Measurements from ENCODE around the gene INO80E. TPM values are rescaled to one million over a fixed set of nuclear protein-coding genes. Genes with fewer than 3 reads are reported as not detected.

Gene INO80E
- total and polyA plus RNA-seq, 2 of the 8 experiments (the other 6 are each of a cell fraction or from before 2014, with no cell fraction given) = 43.0 to 91.2 TPM

DNA sequence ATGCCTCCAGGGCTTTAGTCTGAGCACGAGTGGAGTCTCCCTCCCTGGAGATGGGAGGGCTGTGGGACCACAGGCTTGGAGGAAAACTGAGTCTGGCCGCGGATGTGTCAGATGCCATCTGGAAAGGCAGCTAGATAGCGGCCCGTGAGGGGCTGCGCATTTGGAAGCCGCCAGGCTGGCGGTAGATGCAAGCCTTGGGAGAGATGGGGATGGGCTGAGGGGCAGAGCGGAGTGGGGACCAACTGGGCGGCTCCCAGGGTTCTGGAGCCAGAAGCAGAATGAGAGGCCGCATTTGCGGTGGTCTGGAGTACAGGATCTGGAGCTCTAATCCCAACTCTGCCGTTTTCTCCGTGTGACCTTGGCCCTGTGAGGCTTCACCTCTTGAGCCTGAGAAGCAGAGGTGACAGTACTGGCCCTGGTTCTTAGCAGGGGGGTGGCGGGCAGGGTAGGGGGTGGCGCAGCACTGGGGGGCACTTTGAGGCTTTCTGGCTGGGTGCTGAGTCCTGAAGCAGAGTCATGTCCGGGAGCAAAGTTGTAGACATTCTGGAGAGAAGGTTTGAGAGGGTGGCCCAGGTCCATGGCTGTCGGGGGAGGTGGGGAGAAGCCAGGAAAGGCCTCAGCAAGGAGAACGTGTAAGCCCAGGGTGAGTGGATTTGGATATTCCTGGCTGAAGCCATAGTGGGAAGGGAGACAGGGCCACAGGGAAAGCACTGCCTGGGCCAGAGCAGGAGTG, 6.7 kb downstream of the INO80E start:
- H3K27ac ChIP-seq (ENCODE audit: low read depth, low read length) = no peak overlapping the region
- CTCF ChIA-PET (ENCODE audit: partially characterized antibody) = interaction anchor here (0.6 to 3.5 kb wide), 10 partner anchors 9 to 144 kb away, joined by 3 to 18 read pairs (median 4); partner anchors contain the start of gene TLCD3B
- H2BK12ac ChIP-seq (ENCODE audit: low read depth, low read length) = no peak overlapping the region
- no peaks in the 10 kb centered on the region for H3K23me2 ChIP-seq (ENCODE audit: low read depth, low read length)
- no peak overlapping the region for H2BK15ac ChIP-seq (ENCODE audit: low read length)
- no peak overlapping the region for H4K91ac ChIP-seq (replicated peaks; ENCODE audit: insufficient read length, low read length)
- H3K4me1 ChIP-seq (replicated peaks in 1 of 4; ENCODE audit: control insufficient read depth in 3 of 4, insufficient read depth in 4 of 4, low read length in 3 of 4) = peaks cover 0 to 10% (median 3%) of the 10 kb centered on the region in 4 experiments; a peak in 5 of 7 replicates
- peaks cover 2 to 10% of the 10 kb centered on the region in 2 experiments for H4K20me1 ChIP-seq (replicated peaks in 1 of 2; ENCODE audit: control insufficient read depth in 1 of 2, insufficient read depth in 2 of 2, low read length in 2 of 2)
- no peaks in the 10 kb centered on the region for H3K79me2 ChIP-seq (ENCODE audit: control insufficient read depth in 1 of 2, insufficient read depth in 2 of 2, low read length in 2 of 2)
- H2BK5ac ChIP-seq (ENCODE audit: low read depth, low read length) = no peak overlapping the region
- H3K4me3 ChIP-seq (ENCODE audit: extremely low read depth in 1 of 4, insufficient read depth in 2 of 4, low read depth in 3 of 4, low read length in 4 of 4) = no peak overlapping the region
- POLR2A ChIA-PET (ENCODE audit: partially characterized antibody) = interaction anchor here (0.9 to 3.2 kb wide), 7 partner anchors 10 to 64 kb away, joined by 3 to 10 read pairs (median 3); partner anchors contain the start of gene C16orf92
- H2AFZ ChIP-seq (ENCODE audit: low read length) = no peak overlapping the region
- no peaks in the 10 kb centered on the region for H3K9me3 ChIP-seq (ENCODE audit: insufficient read depth in 2 of 2, low read depth in 1 of 2, low read length in 1 of 2)
- H3K23ac ChIP-seq (ENCODE audit: insufficient read length) = no peak overlapping the region
- H2BK20ac ChIP-seq (ENCODE audit: low read length) = no peak overlapping the region
- WGBS, 2 experiments (ENCODE audit: extremely low coverage in 1 of 2, insufficient coverage in 1 of 2, insufficient read length in 1 of 2, insufficient replicate concordance in 2 of 2, low coverage in 1 of 2, low lambda C conversion rate in 2 of 2, missing lambda C conversion rate in 1 of 2) = 86% methylated on average over 17 of the region's 19 CpGs; no CpG with 5 or more reads in 1 of the 2 experiments
- H2BK120ac ChIP-seq (replicated peaks; ENCODE audit: low read depth, low read length) = no peak overlapping the region
- DNase-seq (ENCODE audit: low read depth in 1 of 2, low spot score in 2 of 2) (no peak), FAIRE-seq (no peak)
- H3K14ac ChIP-seq (ENCODE audit: insufficient read length) = no peak overlapping the region
- peaks cover 0 to 10% (median 6%) of the 10 kb centered on the region in 4 experiments; a peak in 6 of 8 replicates for H3K36me3 ChIP-seq (ENCODE audit: control insufficient read depth in 2 of 4, insufficient read depth in 4 of 4, low read length in 3 of 4)
- no peak overlapping the region for H3K18ac ChIP-seq (ENCODE audit: extremely low read depth, low read length)
- no peak overlapping the region for H2AK5ac ChIP-seq (ENCODE audit: low read depth, low read length)
- no peak overlapping the region for H4K5ac ChIP-seq (ENCODE audit: insufficient read length, low read depth, low read length)
- no peak overlapping the region for H3K9ac ChIP-seq (replicated peaks in 1 of 4; ENCODE audit: extremely low read depth in 1 of 4, low read depth in 3 of 4, low read length in 3 of 4)
- H3K79me1 ChIP-seq (ENCODE audit: low read depth, low read length) = no peaks in the 10 kb centered on the region; the same call in 1 of the 2 replicates
- H3K56ac ChIP-seq (replicated peaks; ENCODE audit: insufficient read length, low read depth, low read length) = no peak overlapping the region
- H3K27me3 ChIP-seq (replicated peaks in 1 of 4; ENCODE audit: control insufficient read depth in 3 of 4, extremely low read depth in 1 of 4, insufficient read depth in 3 of 4, low read length in 3 of 4) = no peaks in the 10 kb centered on the region
- H3K4ac ChIP-seq (replicated peaks; ENCODE audit: insufficient read length, low read depth, low read length) = no peak overlapping the region
- H4K8ac ChIP-seq (ENCODE audit: extremely low read depth, insufficient read depth, low read length) = no peak overlapping the region
- no peak overlapping the region for H3K4me2 ChIP-seq (ENCODE audit: insufficient read depth in 1 of 2, low read depth in 2 of 2, low read length in 2 of 2)
- TF ChIP-seq NANOG (IDR thresholded peaks at IDR 0.05; ENCODE audit: insufficient read depth, low read depth, low read length, poor library complexity, severe bottlenecking) (no peak), RNF2 (IDR thresholded peaks at IDR 0.05; ENCODE audit: borderline replicate concordance, low read depth, low read length, missing control alignments, poor library complexity, severe bottlenecking) (no peak), E2F6 (IDR thresholded peaks at IDR 0.05) (no peak), JUN (IDR thresholded peaks at IDR 0.05; ENCODE audit: low read depth, low read length) (no peak), PHF8 (conservative IDR thresholded peaks at IDR 0.05; ENCODE audit: low read depth, low read length) (no peak), JUND (IDR thresholded peaks at IDR 0.05; ENCODE audit: low read length) (no peak), SAP30 (IDR thresholded peaks at IDR 0.05; ENCODE audit: insufficient read depth, insufficient replicate concordance, low read length) (no peak), NRF1 (IDR thresholded peaks at IDR 0.05; ENCODE audit: low read depth, low read length) (no peak)
- TF ChIP-seq, protein P1, sequence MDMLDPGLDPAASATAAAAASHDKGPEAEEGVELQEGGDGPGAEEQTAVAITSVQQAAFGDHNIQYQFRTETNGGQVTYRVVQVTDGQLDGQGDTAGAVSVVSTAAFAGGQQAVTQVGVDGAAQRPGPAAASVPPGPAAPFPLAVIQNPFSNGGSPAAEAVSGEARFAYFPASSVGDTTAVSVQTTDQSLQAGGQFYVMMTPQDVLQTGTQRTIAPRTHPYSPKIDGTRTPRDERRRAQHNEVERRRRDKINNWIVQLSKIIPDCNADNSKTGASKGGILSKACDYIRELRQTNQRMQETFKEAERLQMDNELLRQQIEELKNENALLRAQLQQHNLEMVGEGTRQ (IDR thresholded peaks at IDR 0.05; ENCODE audit: low read length) = no peak
